HG02852 (cell line): Measurements from ENCODE around the gene ZNF326.
"Not testable (repeated sequence)": the region's sequence is repeated elsewhere in the genome, so short reads cannot be mapped to it uniquely, and the experiment has no call there.

ENCODE experiments used
- ATAC-seq: cut with Tn5 transposase; IDR thresholded peaks from one replicate; pipeline ENCODE4 v1.9.1; 2021; ENCODE audit warnings: mild to moderate bottlenecking, moderate library complexity; ENCODE audit not compliant: unreplicated experiment

Gene ZNF326

DNA sequence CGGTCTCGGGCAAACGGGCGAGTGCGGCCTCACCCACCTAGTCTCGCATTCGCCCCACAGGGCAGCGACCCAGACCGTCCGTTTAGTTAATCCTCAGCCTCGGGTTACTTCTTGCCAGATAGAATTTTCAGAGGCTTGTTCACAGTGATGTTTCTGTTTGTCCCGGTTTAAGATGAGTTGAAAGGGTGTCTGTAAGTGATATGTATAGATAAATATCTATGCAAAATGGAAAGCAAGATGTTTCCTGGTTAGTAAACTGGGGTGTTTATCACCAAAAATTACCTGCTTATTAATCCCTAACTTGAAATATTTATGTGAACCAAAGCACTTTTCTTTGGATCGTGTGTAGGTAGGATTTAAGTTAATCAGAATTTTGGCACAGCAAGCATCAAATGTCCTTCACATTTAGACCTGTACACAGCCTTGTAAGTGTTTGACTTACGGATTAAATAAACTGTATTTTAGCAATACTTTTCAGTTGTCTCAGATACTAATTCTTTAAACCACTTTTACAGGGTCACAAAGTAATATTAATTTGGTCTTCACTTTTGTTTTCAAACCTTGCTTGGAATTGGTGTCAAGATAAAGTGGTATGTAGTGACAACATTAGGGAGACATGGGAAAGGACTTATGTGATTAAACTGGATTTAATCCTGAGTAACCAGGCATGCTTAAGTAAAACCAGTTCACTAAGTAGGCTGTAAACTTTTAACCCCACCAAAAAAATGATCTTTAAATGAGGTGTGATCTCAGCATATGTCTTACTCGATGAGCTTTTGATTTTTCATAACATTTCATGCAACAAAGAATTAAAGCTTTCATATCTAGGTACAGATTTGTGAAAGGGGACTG is 914 bp downstream of the ZNF326 start:
- ATAC-seq = no peak

DNA sequence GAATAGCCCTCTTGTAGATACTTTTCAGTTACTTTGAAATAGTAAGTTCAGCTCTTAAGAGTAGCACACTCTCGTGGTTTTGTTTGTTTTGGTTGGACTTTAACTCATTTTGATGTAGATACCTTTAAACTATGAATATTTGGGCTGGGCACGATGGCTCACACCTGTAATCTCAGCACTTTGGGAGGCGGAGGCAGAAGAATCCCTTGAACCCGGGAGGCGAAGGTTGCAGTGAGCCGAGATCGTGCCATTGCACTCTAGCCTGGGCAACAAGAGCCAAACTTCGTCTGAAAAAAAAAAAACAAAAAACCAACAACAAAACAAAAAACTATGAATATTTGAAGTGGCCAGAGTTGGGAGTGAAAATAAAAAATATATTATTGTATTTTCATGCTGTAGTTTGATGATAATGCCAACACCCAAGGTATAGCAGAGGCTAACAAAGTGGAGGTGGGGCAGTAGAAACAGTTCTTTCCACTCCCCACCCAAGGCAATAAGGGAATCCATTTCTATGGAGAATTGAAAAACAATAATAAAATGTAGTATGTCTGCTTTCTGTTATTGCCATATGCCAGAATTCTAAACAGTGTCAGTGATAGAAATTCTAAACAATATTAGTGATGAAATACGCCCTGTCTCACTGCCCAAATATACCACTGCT is 1.7 kb downstream of the ZNF326 start:
- no peak for ATAC-seq

GRCh38 chr1:89997152-89997551 is 2.2 kb downstream of the ZNF326 start:
- not testable (repeated sequence) for ATAC-seq

DNA sequence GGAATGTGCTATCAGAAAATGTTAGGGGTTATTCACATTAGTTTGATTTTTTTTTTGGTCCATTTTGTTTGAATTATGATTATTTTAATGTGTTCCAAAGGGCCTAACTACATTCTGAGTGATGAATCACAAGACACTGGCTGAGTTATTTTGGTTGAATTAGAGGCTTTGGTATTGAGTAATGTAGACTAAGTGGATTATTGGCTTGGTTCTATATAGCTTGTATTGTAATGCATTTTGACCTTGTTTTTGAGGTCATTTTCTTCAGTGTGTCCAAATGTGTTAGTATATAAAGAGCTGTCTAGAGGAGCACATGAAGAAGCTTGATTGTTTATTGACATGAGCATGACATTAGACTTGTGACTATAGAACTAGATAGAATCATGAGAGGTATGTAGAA is 3.4 kb downstream of the ZNF326 start:
- ATAC-seq = no peak

- ATAC-seq = no peak
Measured at GRCh38 chr1:89999208-89999607, 4.3 kb downstream of the ZNF326 start.

DNA sequence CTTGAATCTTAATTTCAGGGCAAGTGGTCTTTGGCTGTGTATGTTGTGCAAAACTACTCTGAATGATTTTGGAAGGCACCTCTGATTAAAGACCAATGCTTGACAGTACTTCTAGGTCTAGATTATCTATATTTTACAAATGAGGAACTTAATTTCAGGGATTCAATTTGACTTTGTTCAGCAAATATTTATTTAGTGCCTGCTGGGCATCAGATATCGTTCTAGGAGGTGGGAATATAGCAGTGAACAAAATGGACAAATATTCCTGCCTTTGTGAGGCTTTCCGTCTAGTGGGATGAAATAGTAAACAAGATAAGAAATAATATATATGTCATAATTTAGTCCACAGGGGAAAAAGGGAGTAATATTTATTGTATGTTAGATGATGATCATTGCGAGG is 4.7 kb downstream of the ZNF326 start:
- ATAC-seq = no peak

DNA sequence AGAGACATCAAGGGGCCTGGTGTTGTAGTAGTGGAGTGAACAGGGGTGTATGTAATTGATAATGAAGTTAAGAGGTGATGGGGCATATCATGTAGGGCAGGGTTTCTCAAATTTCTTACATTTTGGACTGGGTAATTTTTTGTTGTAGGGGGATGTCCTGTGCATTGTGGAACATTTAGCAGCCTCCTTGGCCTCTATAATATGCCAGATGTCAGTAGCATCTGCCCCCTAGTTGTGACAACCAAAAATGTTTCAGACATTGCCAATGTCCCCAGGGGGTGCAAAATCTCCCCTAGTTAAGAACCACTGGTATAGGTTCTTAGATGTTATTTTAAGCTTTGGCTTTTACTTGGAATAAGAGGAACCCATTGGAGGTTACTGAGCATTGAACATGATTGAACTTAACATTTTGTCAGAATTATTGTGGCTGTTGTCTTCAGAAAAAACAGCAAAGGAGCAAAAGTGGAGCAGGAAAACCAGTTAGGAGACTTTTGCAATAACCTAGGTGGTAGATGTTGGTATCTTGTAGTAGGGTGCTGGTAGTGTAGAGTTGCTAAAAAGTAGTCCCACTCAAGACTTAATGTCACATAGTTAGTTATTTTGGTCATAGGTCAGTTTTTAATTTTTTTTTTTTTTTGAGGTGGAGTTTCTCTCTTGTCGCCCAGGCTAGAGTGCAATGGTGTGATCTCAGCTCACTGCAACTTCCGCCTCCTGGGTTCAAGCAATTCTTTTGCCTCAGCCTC is 6.2 kb downstream of the ZNF326 start:
- no peak for ATAC-seq

DNA sequence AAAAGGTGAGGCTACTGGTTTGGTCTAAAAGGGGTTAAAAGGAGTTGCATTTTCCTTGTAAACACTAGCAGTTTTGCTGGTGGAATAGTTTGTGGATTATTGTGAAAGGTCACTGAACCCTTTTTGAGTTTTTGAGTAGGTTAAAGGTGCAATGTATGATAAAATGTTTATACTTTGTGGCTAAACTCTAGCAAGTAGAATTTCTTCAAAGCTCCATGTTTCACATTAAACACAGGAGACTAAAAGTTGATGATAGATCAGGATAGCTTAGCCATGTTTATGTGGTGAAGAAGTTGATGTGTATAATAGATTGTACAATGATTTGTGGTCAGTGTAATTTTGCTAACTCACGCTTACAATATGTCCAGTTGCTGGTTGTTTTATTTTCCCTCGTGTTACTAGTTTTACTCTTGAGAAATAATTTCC is 13.1 kb downstream of the ZNF326 start:
- no peak for ATAC-seq

GRCh38 chr1:90012300-90012699 is 17.4 kb downstream of the ZNF326 start:
- ATAC-seq = no peak

DNA sequence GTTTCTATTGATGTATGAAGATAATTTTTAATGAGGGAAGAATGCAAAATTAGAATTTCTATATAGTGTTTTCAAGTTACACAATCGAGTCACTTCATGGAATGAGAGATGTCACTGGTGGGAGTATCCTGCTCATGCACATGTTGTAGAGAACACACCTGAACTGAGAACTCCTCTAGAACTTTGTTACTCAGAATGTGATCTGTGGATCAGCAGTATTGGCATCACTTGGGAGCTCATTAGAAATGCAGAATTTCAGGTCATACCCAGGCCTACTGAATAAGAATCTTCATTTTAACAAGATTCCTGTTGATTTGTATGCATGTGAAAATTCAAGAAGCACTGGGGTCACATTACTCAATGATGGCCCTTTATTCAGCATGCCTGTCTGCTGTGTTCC is 28.8 kb downstream of the ZNF326 start:
- no peak for ATAC-seq

DNA sequence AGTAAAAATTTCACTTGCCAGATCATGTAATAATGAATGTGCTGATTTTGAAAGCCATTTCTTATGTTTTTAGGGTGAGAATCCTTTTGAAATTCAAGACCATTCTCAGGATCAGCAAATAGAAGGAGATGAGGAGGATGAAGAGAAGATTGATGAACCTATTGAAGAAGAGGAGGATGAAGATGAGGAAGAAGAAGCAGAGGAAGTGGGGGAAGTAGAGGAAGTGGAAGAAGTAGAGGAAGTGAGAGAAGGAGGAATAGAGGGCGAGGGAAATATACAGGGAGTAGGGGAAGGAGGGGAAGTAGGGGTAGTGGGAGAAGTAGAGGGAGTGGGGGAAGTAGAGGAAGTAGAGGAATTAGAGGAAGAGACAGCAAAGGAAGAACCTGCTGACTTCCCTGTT is 32.4 kb downstream of the ZNF326 start:
- ATAC-seq = no peak

GRCh38 chr1:90039652-90040051 is 44.7 kb downstream of the ZNF326 start:
- no peak for ATAC-seq

GRCh38 chr1:90043586-90043985 is 48.7 kb downstream of the ZNF326 start:
- ATAC-seq = no peak

- no peak for ATAC-seq
Measured at GRCh38 chr1:90044346-90044745, 49.4 kb downstream of the ZNF326 start.

- ATAC-seq = no peak
Measured at GRCh38 chr1:90045853-90046563, 51.1 kb downstream of the ZNF326 start.

- ATAC-seq = no peak
Measured at GRCh38 chr1:90046635-90047034, 51.7 kb downstream of the ZNF326 start.

DNA sequence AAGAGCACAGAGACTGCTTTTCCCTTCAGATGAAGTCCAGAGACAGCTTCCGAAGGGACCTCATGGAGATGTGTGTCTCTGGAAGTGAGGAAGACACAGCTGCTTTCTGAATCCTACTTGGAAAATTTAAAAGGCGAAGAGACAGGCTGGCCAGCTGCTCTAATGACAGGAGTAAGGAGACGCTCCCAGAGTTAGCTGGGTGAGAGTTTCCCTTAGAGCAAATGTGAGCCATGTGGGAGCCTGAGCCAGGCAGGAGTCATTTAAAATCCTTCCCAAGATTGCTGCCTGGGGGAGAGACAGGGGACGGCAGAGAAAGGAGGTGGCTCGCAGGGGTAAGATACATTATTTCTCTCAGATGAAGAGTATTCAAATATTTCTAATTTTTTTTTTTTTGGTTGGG is 53.1 kb downstream of the ZNF326 start:
- ATAC-seq = no peak

- not testable (repeated sequence) for ATAC-seq
Measured at GRCh38 chr1:90062700-90063643, 68.1 kb downstream of the ZNF326 start.

DNA sequence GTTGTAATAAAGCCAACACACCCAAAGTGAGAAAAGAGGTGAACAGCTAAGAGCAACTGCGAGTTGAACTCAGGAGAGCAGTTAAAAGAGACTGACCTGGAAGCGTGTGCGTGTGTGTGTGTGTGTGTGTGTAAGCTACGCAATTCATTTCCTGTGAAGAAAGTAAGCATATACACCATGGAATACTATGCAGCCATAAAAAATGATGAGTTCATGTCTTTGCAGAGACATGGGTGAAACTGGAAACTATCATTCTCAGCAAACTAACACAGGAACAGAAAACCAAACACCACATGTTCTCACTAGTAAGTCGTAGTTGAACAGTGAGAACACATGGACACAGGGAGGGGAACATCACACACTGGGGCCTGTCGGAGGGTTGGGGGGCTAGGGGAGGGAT is 69.2 kb downstream of the ZNF326 start:
- ATAC-seq = not testable (repeated sequence)
